PC-9 (cell line): Measurements from ENCODE around the gene TMEM38A.

Source experiments
- CTCF ChIP-seq: fragments of 200-600 bp; sonication (generic); conservative IDR thresholded peaks from 2 replicates; pipeline ENCODE4 v1.6.1; 2017; ENCODE audit warnings: mixed run types, antibody characterized with exemption, mild to moderate bottlenecking, moderate library complexity
- EZH2 ChIP-seq: fragments of 200-600 bp; sonication (generic); IDR thresholded peaks from 2 replicates; pipeline ENCODE4 v1.8.0; 2017; ENCODE audit warnings: antibody characterized with exemption, low read depth

- TF ChIP-seq CTCF (no peak), EZH2 (no peak)
Observed at GRCh38 chr19:16623066-16623465, 37.9 kb upstream of the TMEM38A start.
